ENCODE results near the gene PDE11A. TPM values are rescaled to one million over a fixed set of nuclear protein-coding genes. Genes with fewer than 3 reads are reported as not detected.

Gene PDE11A
- total and polyA plus RNA-seq, 2 of the 13 experiments (the other 11 are each of a cell fraction or from before 2014, with no cell fraction given): 1.2 to 1.7 TPM

GRCh38 chr2:177593402-177593801 lies 479.2 kb downstream of the PDE11A start (continued):
- TF ChIP-seq THAP9 (CRISPR knock-in tag; IDR thresholded peaks at IDR 0.05; ENCODE audit: borderline replicate concordance) (peak; percentile 33; the same call in 1 of the 2 replicates), ZNF12 (CRISPR knock-in tag; IDR thresholded peaks at IDR 0.05) (peak; percentile 61; the same call in 1 of the 2 replicates), ZNF556 (CRISPR knock-in tag; IDR thresholded peaks at IDR 0.05; ENCODE audit: borderline replicate concordance) (0 out of 2 replicates have a peak, but pooled peaks have one; percentile 39), ZNF382 (CRISPR knock-in tag; IDR thresholded peaks at IDR 0.05; ENCODE audit: borderline replicate concordance) (no peak), CBX2 (IDR thresholded peaks at IDR 0.05; ENCODE audit: low read depth, low read length) (no peak), CBX2 (CRISPR knock-in tag; IDR thresholded peaks at IDR 0.05; ENCODE audit: low read depth) (no peak), ZNF543 (CRISPR knock-in tag; IDR thresholded peaks at IDR 0.05) (0 out of 2 replicates have a peak, but pooled peaks have one; percentile 39), ZSCAN29 (CRISPR knock-in tag; conservative IDR thresholded peaks at IDR 0.05) (0 out of 2 replicates have a peak, but pooled peaks have one; percentile 50)
- TF ChIP-seq, protein P1, sequence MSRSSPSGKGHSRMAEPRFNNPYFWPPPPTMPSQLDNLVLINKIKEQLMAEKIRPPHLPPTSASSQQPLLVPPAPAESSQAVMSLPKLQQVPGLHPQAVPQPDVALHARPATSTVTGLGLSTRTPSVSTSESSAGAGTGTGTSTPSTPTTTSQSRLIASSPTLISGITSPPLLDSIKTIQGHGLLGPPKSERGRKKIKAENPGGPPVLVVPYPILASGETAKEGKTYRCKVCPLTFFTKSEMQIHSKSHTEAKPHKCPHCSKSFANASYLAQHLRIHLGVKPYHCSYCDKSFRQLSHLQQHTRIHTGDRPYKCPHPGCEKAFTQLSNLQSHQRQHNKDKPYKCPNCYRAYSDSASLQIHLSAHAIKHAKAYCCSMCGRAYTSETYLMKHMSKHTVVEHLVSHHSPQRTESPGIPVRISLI (CRISPR knock-in tag; IDR thresholded peaks at IDR 0.05; ENCODE audit: borderline replicate concordance): 0 out of 2 replicates have a peak, but pooled peaks have one; percentile 16

- ChIA-PET CTCF (ENCODE audit: low intra/inter-chr PET ratio, low total read pairs) (no interaction called here), POLR2A (interaction anchor here (1.0 to 2.8 kb wide), 5 partner anchors 8 to 52 kb away, joined by 4 to 12 read pairs (median 5); no protein-coding TSS in a partner anchor)
- intact Hi-C loops (cut with micrococcal nuclease; ENCODE audit: unreplicated experiment) (no loop called here), in situ Hi-C loops (cut with HindIII; ENCODE audit: extremely low pct_ligation_motif_present, low pct_unique_long_range_greater_than_20kb) (no loop called here)
- FAIRE-seq: no peak
- no peak overlapping the region for H2AFZ ChIP-seq (ENCODE audit: low read length)
- no peak overlapping the region for H3K27ac ChIP-seq (ENCODE audit: extremely low read length, insufficient read depth, low read length)
- no peaks in the 10 kb centered on the region for H3K9me3 ChIP-seq (ENCODE audit: low read length)
- H4K20me1 ChIP-seq (ENCODE audit: insufficient read depth, low read length): no peaks in the 10 kb centered on the region
- no TSS peak for BruUV-seq (replicated peaks)
- H3K9ac ChIP-seq (ENCODE audit: insufficient read depth, low read depth, low read length): no peak overlapping the region
- peak overlapping the region; percentile 73 for H3K4me2 ChIP-seq (ENCODE audit: low read depth, low read length)
- DNase-seq (ENCODE audit: low spot score): no peak
- peaks cover 48% of the 10 kb centered on the region for H3K4me1 ChIP-seq (ENCODE audit: insufficient read depth, low read length)
- no peaks in the 10 kb centered on the region for H3K79me2 ChIP-seq (ENCODE audit: insufficient read depth, low read length)
- H3K36me3 ChIP-seq (replicated peaks in 1 of 2; ENCODE audit: control insufficient read depth in 1 of 2, insufficient read depth in 2 of 2, low read length in 2 of 2): no peaks in the 10 kb centered on the region
- H3K4me3 ChIP-seq (replicated peaks in 1 of 3; ENCODE audit: insufficient read depth in 1 of 3, low read depth in 2 of 3, low read length in 3 of 3): no peak overlapping the region
- no peaks in the 10 kb centered on the region for H3K27me3 ChIP-seq (ENCODE audit: control insufficient read depth in 1 of 2, insufficient read depth in 2 of 2, low read length in 2 of 2)
- ATAC-seq: peak; percentile 39
- TF ChIP-seq, protein P2, sequence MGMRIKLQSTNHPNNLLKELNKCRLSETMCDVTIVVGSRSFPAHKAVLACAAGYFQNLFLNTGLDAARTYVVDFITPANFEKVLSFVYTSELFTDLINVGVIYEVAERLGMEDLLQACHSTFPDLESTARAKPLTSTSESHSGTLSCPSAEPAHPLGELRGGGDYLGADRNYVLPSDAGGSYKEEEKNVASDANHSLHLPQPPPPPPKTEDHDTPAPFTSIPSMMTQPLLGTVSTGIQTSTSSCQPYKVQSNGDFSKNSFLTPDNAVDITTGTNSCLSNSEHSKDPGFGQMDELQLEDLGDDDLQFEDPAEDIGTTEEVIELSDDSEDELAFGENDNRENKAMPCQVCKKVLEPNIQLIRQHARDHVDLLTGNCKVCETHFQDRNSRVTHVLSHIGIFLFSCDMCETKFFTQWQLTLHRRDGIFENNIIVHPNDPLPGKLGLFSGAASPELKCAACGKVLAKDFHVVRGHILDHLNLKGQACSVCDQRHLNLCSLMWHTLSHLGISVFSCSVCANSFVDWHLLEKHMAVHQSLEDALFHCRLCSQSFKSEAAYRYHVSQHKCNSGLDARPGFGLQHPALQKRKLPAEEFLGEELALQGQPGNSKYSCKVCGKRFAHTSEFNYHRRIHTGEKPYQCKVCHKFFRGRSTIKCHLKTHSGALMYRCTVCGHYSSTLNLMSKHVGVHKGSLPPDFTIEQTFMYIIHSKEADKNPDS (CRISPR knock-in tag; IDR thresholded peaks at IDR 0.05): 0 out of 2 replicates have a peak, but pooled peaks have one; percentile 35
- peak; percentile 19; the same call in 1 of the 2 replicates for TF ChIP-seq NR2F2 (IDR thresholded peaks at IDR 0.05; ENCODE audit: borderline replicate concordance, low read depth)
- TF ChIP-seq, protein P3, sequence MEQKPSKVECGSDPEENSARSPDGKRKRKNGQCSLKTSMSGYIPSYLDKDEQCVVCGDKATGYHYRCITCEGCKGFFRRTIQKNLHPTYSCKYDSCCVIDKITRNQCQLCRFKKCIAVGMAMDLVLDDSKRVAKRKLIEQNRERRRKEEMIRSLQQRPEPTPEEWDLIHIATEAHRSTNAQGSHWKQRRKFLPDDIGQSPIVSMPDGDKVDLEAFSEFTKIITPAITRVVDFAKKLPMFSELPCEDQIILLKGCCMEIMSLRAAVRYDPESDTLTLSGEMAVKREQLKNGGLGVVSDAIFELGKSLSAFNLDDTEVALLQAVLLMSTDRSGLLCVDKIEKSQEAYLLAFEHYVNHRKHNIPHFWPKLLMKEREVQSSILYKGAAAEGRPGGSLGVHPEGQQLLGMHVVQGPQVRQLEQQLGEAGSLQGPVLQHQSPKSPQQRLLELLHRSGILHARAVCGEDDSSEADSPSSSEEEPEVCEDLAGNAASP (CRISPR knock-in tag; IDR thresholded peaks at IDR 0.05; ENCODE audit: borderline replicate concordance): peak; percentile 50; the same call in 1 of the 2 replicates
- TF ChIP-seq RARA (CRISPR knock-in tag; IDR thresholded peaks at IDR 0.05): 0 out of 2 replicates have a peak, but pooled peaks have one; percentile 27
- no peak for TF ChIP-seq NR2C2 (CRISPR knock-in tag; IDR thresholded peaks at IDR 0.05; ENCODE audit: borderline replicate concordance)
- 0 out of 2 replicates have a peak, but pooled peaks have one; percentile 27 for TF ChIP-seq RARG (CRISPR knock-in tag; IDR thresholded peaks at IDR 0.05; ENCODE audit: low read depth)
Observed at GRCh38 chr2:177592945-177593344, 479.6 kb downstream of the PDE11A start.
